Measurements from ENCODE around the gene DGKD. TPM values are rescaled to one million over a fixed set of nuclear protein-coding genes. Genes with fewer than 3 reads are reported as not detected.

DGKD gene
- total and polyA plus RNA-seq, 9 of the 15 experiments (the other 6 are each of a cell fraction or from before 2014, with no cell fraction given) = 0.52 to 29.5 (median 10.6) TPM

DNA sequence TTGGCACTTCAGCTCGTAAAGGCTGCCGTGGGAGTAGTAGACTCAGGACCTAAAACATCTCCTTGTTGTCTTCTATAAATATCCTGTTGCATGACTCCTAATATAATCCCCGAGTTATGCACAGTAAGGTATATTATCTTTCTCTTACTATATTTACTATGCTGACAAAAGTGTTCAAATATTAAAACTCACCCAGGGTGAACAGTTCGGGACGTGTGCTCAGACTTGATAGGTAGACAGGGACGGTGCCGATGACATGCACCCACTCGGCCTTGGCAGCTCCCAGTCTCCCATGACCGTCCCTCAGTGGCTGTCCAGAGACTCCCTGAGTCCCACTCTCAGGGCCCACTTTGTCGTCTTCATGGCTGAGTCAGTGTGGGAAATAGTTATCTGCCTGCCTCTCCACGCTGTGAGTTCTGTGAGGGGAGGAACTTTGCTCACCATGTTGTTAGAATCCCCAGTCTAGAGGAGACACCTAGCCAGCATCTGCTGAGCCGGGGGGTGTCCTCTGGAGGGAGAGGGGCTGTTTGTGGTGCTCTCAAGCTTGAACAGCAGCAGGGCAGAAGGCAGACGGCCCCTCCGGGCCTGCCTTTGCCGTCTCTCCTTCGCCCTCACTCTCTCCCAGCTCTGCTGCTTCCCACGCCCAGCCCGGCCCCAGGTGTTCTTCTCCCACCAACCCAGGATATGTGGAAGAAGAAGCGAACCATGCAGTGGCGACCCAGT is 75.0 kb downstream of the DGKD start:
- no TSS peak for BruUV-seq (replicated peaks)
- H3K4me2 ChIP-seq (ENCODE audit: insufficient read depth, low read length) = peak overlapping the region; percentile 32
- ATAC-seq (peak; percentile 28), FAIRE-seq (no peak), DNase-seq (ENCODE audit: extremely low read depth in 1 of 4, low spot score in 3 of 4) (no peak)
- H3K9me1 ChIP-seq (ENCODE audit: control insufficient read depth, insufficient read depth, low read length) = no peaks in the 10 kb centered on the region
- no peak overlapping the region; the same call in 1 of the 2 replicates for H2AFZ ChIP-seq (ENCODE audit: low read depth, low read length)
- intact Hi-C loops (cut with micrococcal nuclease) (no loop called here), in situ Hi-C loops (cut with MboI) (no loop called here)
- no peak overlapping the region for H3K4me3 ChIP-seq
- H3K27ac ChIP-seq (ENCODE audit: extremely low read depth, low read depth, low read length) = peak overlapping the region; percentile 32; the same call in 2 of the 3 replicates
- peaks cover 1% of the 10 kb centered on the region; the same call in 1 of the 3 replicates for H3K36me3 ChIP-seq (ENCODE audit: control insufficient read depth, insufficient read depth, low read length)
- no peaks in the 10 kb centered on the region for H4K20me1 ChIP-seq (replicated peaks; ENCODE audit: control insufficient read depth, insufficient read depth, low read length)
- H3K9ac ChIP-seq (ENCODE audit: insufficient read depth in 1 of 2, low read depth in 2 of 2, low read length in 2 of 2) = peak overlapping the region in 1 of 2 experiments; percentile 76; a peak in 2 of 4 replicates
- H3K4me1 ChIP-seq (replicated peaks in 1 of 2; ENCODE audit: control insufficient read depth in 2 of 2, insufficient read depth in 2 of 2, low read length in 2 of 2) = peaks cover 29 to 41% of the 10 kb centered on the region in 2 experiments; a peak in 4 of 5 replicates
- peaks cover 34% of the 10 kb centered on the region for H3K79me2 ChIP-seq (ENCODE audit: control insufficient read depth, insufficient read depth, low read length)
- no peaks in the 10 kb centered on the region for H3K27me3 ChIP-seq (ENCODE audit: control insufficient read depth in 2 of 2, insufficient read depth in 2 of 2, low read length in 2 of 2)
- ChIA-PET CTCF (ENCODE audit: low intra/inter-chr PET ratio) (no interaction called here), POLR2A (no interaction called here)
- 49% methylated on average over 12 of the region's 20 CpGs for WGBS (ENCODE audit: insufficient coverage, low coverage, missing lambda C conversion rate)
- TF ChIP-seq POLR2AphosphoS2 (IDR thresholded peaks at IDR 0.05; ENCODE audit: low read length) (no peak), ZNF316 (IDR thresholded peaks at IDR 0.05) (0 out of 2 replicates have a peak, but pooled peaks have one; percentile 2)
- H3K9me3 ChIP-seq (replicated peaks; ENCODE audit: control insufficient read depth, insufficient read depth, low read depth, low read length) = no peaks in the 10 kb centered on the region

DNA sequence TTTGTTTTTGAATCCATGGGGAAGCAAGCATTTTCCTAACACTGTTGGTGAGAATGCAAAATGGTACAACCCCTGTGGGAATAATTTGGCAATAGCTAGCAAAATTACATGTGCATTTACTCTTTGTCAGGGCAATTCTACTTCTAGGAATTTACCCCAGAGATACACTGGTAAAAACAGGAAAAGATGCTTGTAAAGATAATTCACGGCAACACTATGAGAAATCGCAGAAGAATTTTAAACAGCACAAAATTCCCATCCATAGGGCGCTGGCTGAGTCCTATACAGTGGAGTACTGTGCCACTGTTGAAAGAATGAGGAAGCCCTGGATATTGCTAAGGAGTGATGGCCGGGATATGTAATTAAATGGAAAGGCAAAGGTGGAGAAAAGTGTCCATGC is 75.8 kb downstream of the DGKD start:
- Histone ChIP-seq H3K4me3 (no peak overlapping the region), H3K36me3 (ENCODE audit: control insufficient read depth, insufficient read depth, low read length) (peaks cover 7% of the 10 kb centered on the region; the same call in 2 of the 3 replicates), H3K4me1 (replicated peaks in 1 of 2; ENCODE audit: control insufficient read depth in 2 of 2, insufficient read depth in 2 of 2, low read length in 2 of 2) (peaks cover 25 to 36% of the 10 kb centered on the region in 2 experiments; a peak in 4 of 5 replicates), H3K9ac (ENCODE audit: insufficient read depth in 1 of 2, low read depth in 2 of 2, low read length in 2 of 2) (no peak overlapping the region), H4K20me1 (replicated peaks; ENCODE audit: control insufficient read depth, insufficient read depth, low read length) (no peaks in the 10 kb centered on the region), H3K79me2 (ENCODE audit: control insufficient read depth, insufficient read depth, low read length) (peaks cover 30% of the 10 kb centered on the region), H3K4me2 (ENCODE audit: insufficient read depth, low read length) (no peak overlapping the region), H2AFZ (ENCODE audit: low read depth, low read length) (no peak overlapping the region), H3K9me1 (ENCODE audit: control insufficient read depth, insufficient read depth, low read length) (no peaks in the 10 kb centered on the region), H3K9me3 (replicated peaks; ENCODE audit: control insufficient read depth, insufficient read depth, low read depth, low read length) (no peaks in the 10 kb centered on the region), H3K27me3 (ENCODE audit: control insufficient read depth in 2 of 2, insufficient read depth in 2 of 2, low read length in 2 of 2) (no peaks in the 10 kb centered on the region), H3K27ac (ENCODE audit: extremely low read depth, low read depth, low read length) (no peak overlapping the region)
- ATAC-seq (no peak; the same call in 2 of the 3 replicates), DNase-seq (ENCODE audit: extremely low read depth in 1 of 4, low spot score in 3 of 4) (no peak), FAIRE-seq (no peak)
- WGBS (ENCODE audit: insufficient coverage, low coverage, missing lambda C conversion rate) = 29% methylated on average over 4 of the region's 4 CpGs
- POLR2A ChIA-PET = no interaction called here
- in situ Hi-C loops (cut with MboI) = no loop called here
- intact Hi-C loops (cut with micrococcal nuclease) = no loop called here
- BruUV-seq (replicated peaks) = no TSS peak
- CTCF ChIA-PET (ENCODE audit: low intra/inter-chr PET ratio) = no interaction called here
- TF ChIP-seq SMARCC2 (IDR thresholded peaks at IDR 0.05; ENCODE audit: low read depth) = no peak
- peak; percentile 23; the same call in 1 of the 2 replicates for TF ChIP-seq SPI1 (IDR thresholded peaks at IDR 0.05; ENCODE audit: borderline replicate concordance, low read depth, low read length)
